ENCODE results near the gene CLBA1. TPM values are rescaled to one million over a fixed set of nuclear protein-coding genes. Genes with fewer than 3 reads are reported as not detected.

Gene CLBA1
- total and polyA plus RNA-seq, 8 donors = 7.1 to 17.2 (median 13.3) TPM

- ATAC-seq = peak; percentile 40
- DNase-seq = no peak
- no peaks in the 10 kb centered on the region for H3K9me3 ChIP-seq
- TF ChIP-seq CTCF (IDR thresholded peaks at IDR 0.05) = no peak
- H3K27ac ChIP-seq = no peak overlapping the region
- no peaks in the 10 kb centered on the region for H3K36me3 ChIP-seq
- H3K4me3 ChIP-seq = no peak overlapping the region
- H3K27me3 ChIP-seq = peaks cover 0 to 5% of the 10 kb centered on the region in 2 donors
- intact Hi-C loops (cut with DNase I) = no loop called here
- H3K4me1 ChIP-seq = no peaks in the 10 kb centered on the region
Measured at GRCh38 chr14:104957146-104958113, 28.2 kb upstream of the CLBA1 start.

GRCh38 chr14:104964546-104964945 lies 21.0 kb upstream of the CLBA1 start:
- peaks cover 0 to 24% of the 10 kb centered on the region in 2 donors for H3K27me3 ChIP-seq
- no peaks in the 10 kb centered on the region for H3K36me3 ChIP-seq
- no peak for TF ChIP-seq CTCF (IDR thresholded peaks at IDR 0.05)
- H3K4me3 ChIP-seq = no peak overlapping the region
- no peaks in the 10 kb centered on the region for H3K9me3 ChIP-seq
- DNase-seq (no peak), ATAC-seq (no peak)
- intact Hi-C loops (cut with DNase I) = no loop called here
- peaks cover 21 to 28% of the 10 kb centered on the region in 2 donors for H3K4me1 ChIP-seq
- H3K27ac ChIP-seq = no peak overlapping the region

- ATAC-seq = no peak
- Histone ChIP-seq H3K27me3 (peaks cover 0 to 24% of the 10 kb centered on the region in 2 donors), H3K4me3 (no peak overlapping the region), H3K27ac (no peak overlapping the region), H3K9me3 (no peaks in the 10 kb centered on the region), H3K4me1 (peaks cover 26 to 38% of the 10 kb centered on the region in 2 donors), H3K36me3 (no peaks in the 10 kb centered on the region)
- DNase-seq = peak in 1 of 4 donors; percentile 73
- intact Hi-C loops (cut with DNase I) = no loop called here
- no peak for TF ChIP-seq CTCF (IDR thresholded peaks at IDR 0.05)
Measured at GRCh38 chr14:104965561-104966231, 19.9 kb upstream of the CLBA1 start.

- intact Hi-C loops (cut with DNase I) = no loop called here
- no peak overlapping the region for H3K4me3 ChIP-seq
- peak overlapping the region in 1 of 2 donors; percentile 76 for H3K27ac ChIP-seq
Measured at GRCh38 chr14:104966261-104966865, 19.2 kb upstream of the CLBA1 start.

More at GRCh38 chr14:104966261-104966865, 19.2 kb upstream of the CLBA1 start:
- Histone ChIP-seq H3K36me3 (no peaks in the 10 kb centered on the region), H3K27me3 (peaks cover 0 to 24% of the 10 kb centered on the region in 2 donors), H3K9me3 (no peaks in the 10 kb centered on the region), H3K4me1 (peaks cover 29 to 44% of the 10 kb centered on the region in 2 donors)
- DNase-seq (peak in 2 of 4 donors; percentile 32 to 58), ATAC-seq (no peak)
- TF ChIP-seq CTCF (IDR thresholded peaks at IDR 0.05) = no peak

All from left lung (tissue), 10 donors.